ENCODE measurements around the gene CACTIN. TPM values are rescaled to one million over a fixed set of nuclear protein-coding genes. Genes with fewer than 3 reads are reported as not detected.

CACTIN gene
- 10 to 100 TPM; 14.4 to 31.1 (median 22.5) TPM for total RNA-seq

DNA sequence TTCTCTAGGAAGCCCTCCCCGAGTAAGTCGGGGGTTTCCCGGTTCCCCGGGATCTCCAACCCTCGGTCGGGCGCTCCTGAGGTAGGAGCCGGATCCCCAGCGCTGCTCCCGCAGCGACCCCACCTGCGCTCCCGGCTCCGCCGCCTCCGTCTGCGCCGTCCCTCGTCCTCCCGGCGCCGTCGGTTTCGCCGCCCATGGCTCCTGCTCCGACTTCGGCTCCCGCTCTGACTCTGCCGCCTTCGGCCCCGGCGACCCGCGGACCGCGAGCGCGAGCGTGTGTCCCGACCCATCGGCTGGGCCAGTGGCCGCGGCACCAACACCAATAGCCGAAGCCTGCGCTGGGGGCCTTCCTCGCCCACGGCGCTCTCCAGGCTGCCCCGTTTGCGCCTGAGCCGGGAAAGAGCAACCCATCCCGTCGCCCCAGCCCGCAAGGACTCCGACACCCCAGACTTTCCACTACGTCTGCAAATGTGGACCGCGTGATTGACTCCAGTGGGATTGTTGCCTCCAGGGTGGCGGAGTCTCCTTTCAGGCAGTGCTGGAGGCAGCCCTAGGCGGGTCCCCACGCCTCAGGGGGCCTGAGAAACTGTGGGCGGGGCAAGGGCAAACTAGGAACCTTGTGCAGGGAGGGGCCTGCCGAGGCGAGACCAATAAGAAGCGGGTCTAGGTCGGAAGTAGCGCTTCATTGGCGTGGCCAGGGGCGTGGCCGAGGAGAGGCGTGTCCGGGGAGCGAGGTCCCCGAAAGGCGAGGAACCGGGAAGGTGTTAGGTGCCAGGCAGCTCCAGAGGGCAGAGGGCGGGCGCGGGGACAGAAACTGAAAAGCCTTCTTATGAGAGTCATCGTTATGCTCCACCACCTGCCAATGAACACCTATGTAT, at the start of gene CACTIN:
CACTIN (minus strand) TSS at position 318 of the 878 bp plus-strand sequence; CDS start at position 290, 28 bp downstream.
- no peak for TF ChIP-seq CTCF (IDR thresholded peaks at IDR 0.05)
- DNase-seq (ENCODE audit: low spot score) (peak; percentile 94), ATAC-seq (ENCODE audit: low FRiP score) (peak; percentile 98)

- no peak for TF ChIP-seq CTCF (IDR thresholded peaks at IDR 0.05)
- DNase-seq (ENCODE audit: low spot score) (no peak), ATAC-seq (ENCODE audit: low FRiP score) (no peak)
Measured at GRCh38 chr19:3674784-3675543, 48.4 kb upstream of the CACTIN start.

GRCh38 chr19:3673506-3674439, 47.2 kb upstream of the CACTIN start:
- ATAC-seq (ENCODE audit: low FRiP score) (no peak), DNase-seq (ENCODE audit: low spot score) (no peak)
- TF ChIP-seq CTCF (IDR thresholded peaks at IDR 0.05): no peak

DNA sequence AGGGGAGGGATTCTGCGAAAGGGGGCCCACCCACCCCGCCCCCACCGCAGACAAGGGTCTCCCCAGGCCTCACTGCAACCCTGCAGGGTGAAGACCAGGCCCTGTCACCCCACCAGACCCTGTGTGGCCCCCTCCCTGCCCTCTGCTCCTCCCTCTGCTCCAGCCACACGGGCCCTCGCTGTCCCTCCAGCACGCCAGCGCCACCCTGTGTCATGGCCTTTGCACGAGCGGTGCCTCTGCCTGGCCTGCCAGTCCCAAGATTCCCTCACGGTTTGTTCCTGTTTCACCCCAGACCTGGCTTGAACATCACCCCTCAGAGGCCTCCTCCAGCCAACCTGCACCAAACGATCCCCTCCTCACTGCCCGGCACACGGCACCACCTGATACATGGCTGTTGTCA, 46.4 kb upstream of the CACTIN start:
- no peak for ATAC-seq (ENCODE audit: low FRiP score)
- no peak for TF ChIP-seq CTCF (IDR thresholded peaks at IDR 0.05)
- no peak for DNase-seq (ENCODE audit: low spot score)

DNA sequence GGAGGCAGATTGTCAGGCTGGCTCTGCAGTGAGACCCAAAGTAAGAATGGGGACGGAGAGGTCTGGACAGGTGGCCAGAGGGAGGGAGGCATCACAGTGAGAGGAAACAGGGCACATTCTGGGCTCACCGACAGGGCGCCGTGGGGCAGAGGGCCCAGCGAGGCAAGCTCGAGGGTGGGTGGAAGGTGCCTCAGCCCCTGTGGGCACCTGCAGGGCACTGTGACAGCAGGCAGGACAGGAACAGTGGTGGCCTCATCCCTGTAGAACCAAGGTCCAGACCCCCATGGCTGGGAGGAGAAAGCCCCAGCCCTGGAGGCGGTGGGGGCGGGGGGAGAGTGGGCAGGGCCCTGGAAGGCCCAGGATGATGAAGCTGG, 46.0 kb upstream of the CACTIN start:
- DNase-seq (ENCODE audit: low spot score): no peak
- no peak for ATAC-seq (ENCODE audit: low FRiP score)
- TF ChIP-seq CTCF (IDR thresholded peaks at IDR 0.05): no peak

DNA sequence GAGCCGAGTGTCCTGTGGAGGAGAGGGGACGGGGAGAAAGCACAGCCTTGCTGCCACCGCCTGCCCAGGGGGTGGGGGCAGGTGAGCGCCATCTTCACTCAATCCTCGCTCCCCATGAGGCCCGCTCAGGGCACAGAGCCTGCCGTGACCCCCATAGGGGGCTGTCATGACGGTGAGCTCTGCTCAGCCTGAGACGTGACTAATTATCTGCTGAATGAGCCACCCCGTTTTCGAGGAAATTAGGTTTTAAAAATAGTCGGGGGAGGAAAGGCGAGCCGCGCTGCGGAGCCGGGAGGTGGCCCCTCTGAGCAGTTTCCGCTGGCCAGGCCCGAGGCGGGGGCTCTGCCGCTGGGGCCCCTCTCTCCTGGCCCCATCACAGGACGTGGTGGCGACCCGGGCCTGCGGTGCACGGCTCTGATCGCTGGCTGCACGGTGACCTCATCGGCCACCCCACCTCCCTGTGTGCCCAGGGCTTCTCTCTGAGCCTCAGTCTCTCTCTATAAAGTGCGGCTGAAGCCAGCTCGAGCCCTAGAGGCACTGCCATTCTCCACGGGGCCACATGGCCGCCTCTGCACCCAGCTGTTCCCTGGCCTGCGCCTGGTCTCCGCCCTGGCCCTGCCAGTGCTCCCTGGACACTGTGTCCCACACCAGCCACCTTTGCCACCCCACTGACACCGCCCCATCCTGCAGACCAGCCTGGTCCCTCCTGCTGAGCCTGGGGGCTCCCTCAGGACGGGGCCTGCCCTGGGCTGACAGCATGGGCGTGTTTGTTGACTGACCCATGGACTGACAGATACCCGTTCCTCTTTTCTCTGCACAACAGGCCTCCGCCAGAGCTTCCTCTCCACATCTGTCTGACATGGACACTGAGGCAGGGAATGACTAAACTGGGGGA, 45.3 kb upstream of the CACTIN start:
- no peak for TF ChIP-seq CTCF (IDR thresholded peaks at IDR 0.05)
- DNase-seq (ENCODE audit: low spot score) (no peak), ATAC-seq (ENCODE audit: low FRiP score) (no peak)

Measured in omental fat pad (tissue), 4 donors.